ENCODE data around the gene ARHGEF12. TPM values are rescaled to one million over a fixed set of nuclear protein-coding genes. Genes with fewer than 3 reads are reported as not detected.

Gene ARHGEF12
- total RNA-seq, 4 donors from 2014 or later, result 64.4 to 108 (median 88.3) TPM

Small RNA genes within 50 kb of the gene (small RNA-seq; reads per million reads assigned to genes)
- 6,560 reads per million, percentile 100 among the genes with 10 or more reads in this experiment for gene RF00100

Other genes starting within 250 kb of the ARHGEF12 start
- 10 to 100 TPM in 1 of 4 donors, 1 to 10 TPM in 3; 1.3 to 13.2 (median 4.3) TPM for gene TRIM29, start 198.3 kb upstream of the ARHGEF12 start, total RNA-seq
- 10 to 100 TPM; 25.6 to 39.4 (median 32.5) TPM for gene OAF, start 125.4 kb upstream of the ARHGEF12 start, total RNA-seq
- not detected for gene POU2F3, start 96.3 kb upstream of the ARHGEF12 start, total RNA-seq
- gene TLCD5, start 11.1 kb upstream of the ARHGEF12 start, total RNA-seq, result 1 to 10 TPM; 2.3 to 4.4 (median 3.4) TPM
- gene GRIK4, start 175.3 kb downstream of the ARHGEF12 start, total RNA-seq, result under 1 TPM in 2 of 4 donors, not detected in 2; 0.57 to 0.85 TPM

All from subcutaneous adipose tissue (tissue), 4 donors.